GM18867 (cell line): ENCODE results near the gene LGALS3.
A peak's percentile ranks its signal among the peaks of the same experiment; 100 is the strongest.
"Not testable (repeated sequence)": the region's sequence is repeated elsewhere in the genome, so short reads cannot be mapped to it uniquely, and the experiment has no call there.

Source experiments
- ATAC-seq: cut with Tn5 transposase; IDR thresholded peaks from one replicate; pipeline ENCODE4 v1.9.1; 2021; ENCODE audit warnings: mild to moderate bottlenecking, moderate library complexity; ENCODE audit not compliant: unreplicated experiment

LGALS3 gene

GRCh38 chr14:55129086-55129427, at the start of gene LGALS3:
LGALS3 (plus strand) TSS chr14:55129252; CDS start chr14:55137374, 8,122 bp downstream.
- peak; percentile 81 for ATAC-seq

- ATAC-seq = not testable (repeated sequence)
These were observed 49.1 kb upstream of the LGALS3 start for GRCh38 chr14:55079961-55080360.

GRCh38 chr14:55084401-55085059, 44.5 kb upstream of the LGALS3 start:
- ATAC-seq = no peak

GRCh38 chr14:55085060-55085660, 43.9 kb upstream of the LGALS3 start:
- ATAC-seq = no peak

GRCh38 chr14:55086938-55087337, 42.1 kb upstream of the LGALS3 start:
- no peak for ATAC-seq

- no peak for ATAC-seq
These were observed 40.7 kb upstream of the LGALS3 start for GRCh38 chr14:55088356-55088755.

GRCh38 chr14:55092341-55092740, 36.7 kb upstream of the LGALS3 start:
- no peak for ATAC-seq

- no peak for ATAC-seq
These were observed 34.5 kb upstream of the LGALS3 start for GRCh38 chr14:55094292-55095157.

- peak; percentile 72 for ATAC-seq
These were observed 31.0 kb upstream of the LGALS3 start for GRCh38 chr14:55097881-55098560.

- no peak for ATAC-seq
These were observed 30.5 kb upstream of the LGALS3 start for GRCh38 chr14:55098561-55098898.

GRCh38 chr14:55099756-55100155, 29.3 kb upstream of the LGALS3 start:
- ATAC-seq = no peak

GRCh38 chr14:55101698-55102097, 27.4 kb upstream of the LGALS3 start:
- no peak for ATAC-seq

- peak; percentile 76 for ATAC-seq
These were observed 26.9 kb upstream of the LGALS3 start for GRCh38 chr14:55102141-55102621.

GRCh38 chr14:55103005-55103640, 25.9 kb upstream of the LGALS3 start:
- peak; percentile 29 for ATAC-seq

- ATAC-seq = no peak
These were observed 24.8 kb upstream of the LGALS3 start for GRCh38 chr14:55103971-55104954.

- ATAC-seq = no peak
These were observed 23.1 kb upstream of the LGALS3 start for GRCh38 chr14:55105991-55106390.

- peak; percentile 55 for ATAC-seq
These were observed 21.1 kb upstream of the LGALS3 start for GRCh38 chr14:55107766-55108554.

GRCh38 chr14:55109836-55110235, 19.2 kb upstream of the LGALS3 start:
- no peak for ATAC-seq
